B cell (primary cell): Measurements from ENCODE around the gene AURKAIP1. TPM values are rescaled to one million over a fixed set of nuclear protein-coding genes. Genes with fewer than 3 reads are reported as not detected.

Experiments
- ATAC-seq: fragments of 200-7000 bp; cut with Tn5 transposase; one replicate; pipeline ENCODE4 v1.10.0; 2021; ENCODE audit warnings: low read depth, mild to moderate bottlenecking, moderate number of reproducible peaks, moderate library complexity
- CTCF ChIA-PET: fragments of 350-600 bp; sonication (Branson Sonifier 250); formaldehyde crosslinking; loops from one replicate; lab custom pipeline; 2021; ENCODE audit warnings: antibody characterized with exemption, inconsistent platforms; lab: Charles Lee
- POLR2A ChIA-PET: fragments of 350-600 bp; sonication (Branson Sonifier 250); formaldehyde crosslinking; loops from one replicate; lab custom pipeline; 2021; ENCODE audit warnings: antibody characterized with exemption; lab: Charles Lee
- DNase-seq: peaks from one replicate; pipeline ENCODE4 v3.0.0; 2013
- H2AFZ ChIP-seq: 2 replicates; pipeline ENCODE4 v1.6.1; 2012; ENCODE audit warnings: mild to moderate bottlenecking, low read depth, low read length; ENCODE audit not compliant: insufficient read depth, poor library complexity, severe bottlenecking
- H3K27ac ChIP-seq, 2 donors: 1 replicate in 1 of 2; 2 replicates in 1 of 2; pipeline ENCODE4 v1.5.1; 2012 to 2013; ENCODE audit warnings: low read length in 2 of 2, mild to moderate bottlenecking in 2 of 2, moderate library complexity in 1 of 2
- H3K27me3 ChIP-seq, 4 experiments: fragments of 200-600 bp in 1 of 4; sonication (generic) in 1 of 4; replicated peaks in 1 of 4; 1 replicate in 2 of 4; 2 replicates in 2 of 4; pipeline versions ENCODE4 v1.6.1 to v1.7.0; 2013 to 2016; ENCODE audit warnings: low read length in 3 of 4, mild to moderate bottlenecking in 2 of 4, mixed read lengths in 1 of 4, moderate library complexity in 1 of 4; ENCODE audit not compliant: insufficient read depth in 4 of 4, control insufficient read depth in 3 of 4; ENCODE audit errors: control extremely low read depth in 1 of 4
- H3K36me3 ChIP-seq, 2 experiments: replicated peaks in 1 of 2; 1 replicate in 1 of 2; 2 replicates in 1 of 2; pipeline versions ENCODE4 v1.6.1 to v1.7.1; 2013; ENCODE audit warnings: low read length in 1 of 2; ENCODE audit not compliant: insufficient read depth in 2 of 2, control insufficient read depth in 1 of 2; ENCODE audit errors: control extremely low read depth in 1 of 2, extremely low read depth in 1 of 2
- H3K4me1 ChIP-seq, 2 donors: fragments of 200-600 bp in 1 of 2; sonication (generic) in 1 of 2; 1 replicate in 1 of 2; 2 replicates in 1 of 2; pipeline versions ENCODE4 v1.5.1 to v1.6.1; 2013 to 2017; ENCODE audit warnings: low read length in 2 of 2; ENCODE audit not compliant: control insufficient read depth in 2 of 2, insufficient read depth in 2 of 2
- H3K4me2 ChIP-seq: replicated peaks from 2 replicates; pipeline ENCODE3; 2012; ENCODE audit warnings: mild to moderate bottlenecking, low read depth, low read length; ENCODE audit not compliant: poor library complexity, severe bottlenecking
- H3K4me3 ChIP-seq, 5 experiments: fragments of 200-600 bp in 1 of 5; sonication (generic) in 1 of 5; 1 replicate in 3 of 5; 2 replicates in 2 of 5; pipeline versions ENCODE4 v1.5.1 to v1.7.0; 2011 to 2016; ENCODE audit warnings: low read length in 4 of 5, mild to moderate bottlenecking in 4 of 5, low read depth in 2 of 5, control low read depth in 1 of 5, moderate library complexity in 1 of 5; ENCODE audit not compliant: insufficient read depth in 1 of 5; ENCODE audit errors: control extremely low read depth in 1 of 5, extremely low read depth in 1 of 5
- H3K79me2 ChIP-seq: fragments of 200-600 bp; sonication (generic); one replicate; pipeline ENCODE4 v1.6.0; 2016; ENCODE audit warnings: low read length; ENCODE audit not compliant: control insufficient read depth, insufficient read depth
- H3K9ac ChIP-seq: fragments of 200-600 bp; sonication (generic); 2 replicates; pipeline ENCODE4 v1.6.1; 2017; ENCODE audit warnings: mild to moderate bottlenecking, low read length, moderate library complexity
- H3K9me3 ChIP-seq, 3 donors: one replicate each; pipeline versions ENCODE4 v1.6.1 to v1.7.1; 2013; ENCODE audit warnings: low read length in 2 of 3; ENCODE audit not compliant: control insufficient read depth in 2 of 3, insufficient read depth in 1 of 3; ENCODE audit errors: control extremely low read depth in 1 of 3
- H4K20me1 ChIP-seq: 2 replicates; pipeline ENCODE4 v1.6.0; 2012; ENCODE audit warnings: mild to moderate bottlenecking, low read length; ENCODE audit not compliant: insufficient read depth, control insufficient read depth, poor library complexity, severe bottlenecking
- H3K27ac Mint-ChIP-seq: one replicate; pipeline ENCODE4 v1.8.0; 2021; ENCODE audit warnings: mixed read lengths
- H3K27me3 Mint-ChIP-seq: one replicate; pipeline ENCODE4 v1.8.0; 2021; ENCODE audit warnings: mixed read lengths
- H3K4me1 Mint-ChIP-seq: one replicate; pipeline ENCODE4 v1.8.0; 2021; ENCODE audit warnings: mixed read lengths
- H3K4me3 Mint-ChIP-seq: one replicate; pipeline ENCODE4 v1.8.0; 2021; ENCODE audit warnings: mixed read lengths
- H3K9me3 Mint-ChIP-seq: one replicate; pipeline ENCODE4 v1.8.0; 2022; ENCODE audit warnings: mixed read lengths; ENCODE audit not compliant: insufficient read depth
- CTCF ChIP-seq: fragments of 200-600 bp; IDR thresholded peaks from one replicate; pipeline ENCODE4 v1.8.0; 2022; ENCODE audit warnings: antibody characterized with exemption, mild to moderate bottlenecking
- EZH2 ChIP-seq: IDR thresholded peaks from 2 replicates; pipeline ENCODE4 v1.6.1; 2012; ENCODE audit warnings: borderline replicate concordance, low read depth, mild to moderate bottlenecking, moderate library complexity, low read length; ENCODE audit not compliant: insufficient read depth, poor library complexity, severe bottlenecking
- WGBS: methylation state at CpG from one replicate; pipeline ENCODE4 v1.1.5; 2013; ENCODE audit warnings: missing lambda C conversion rate; ENCODE audit not compliant: insufficient coverage; 5-methylcytosine and 5-hydroxymethylcytosine counted together
- intact Hi-C: fragments of 100-400 bp; cut with micrococcal nuclease; formaldehyde crosslinking; loops from one replicate; pipeline ENCODE4 v1.10.0; 2022
- polyA plus RNA-seq: library from polyadenylated mRNA; depleted of rRNA; stranded (reverse); fragments of >200 nt; gene quantifications from 2 replicates; pipeline ENCODE4 v1.2.3, GENCODE V29; 2012
- total RNA-seq, 2 donors: library from RNA; stranded (reverse); fragments of 120-200 nt in 1 of 2; gene quantifications; 1 replicate in 1 of 2; 2 replicates in 1 of 2; pipeline versions ENCODE4 v1.2.3 to v1.2.4, GENCODE V29; 2013 to 2022

The AURKAIP1 gene
- total and polyA plus RNA-seq, 2 donors (not counting 1 experiment from before 2014, with no cell fraction given) = 61.1 to 61.7 TPM

- H3K9me3 ChIP-seq = no peaks in the 10 kb centered on the region
- DNase-seq = no peak
- TF ChIP-seq CTCF (no peak), EZH2 (no peak)
- no peaks in the 10 kb centered on the region for H3K27me3 ChIP-seq
- Mint-ChIP-seq H3K27ac (no peak overlapping the region), H3K27me3 (no peaks in the 10 kb centered on the region), H3K4me1 (no peaks in the 10 kb centered on the region), H3K4me3 (no peak overlapping the region), H3K9me3 (no peaks in the 10 kb centered on the region)
- no peak overlapping the region for H3K4me2 ChIP-seq
- CTCF ChIA-PET = no interaction called here
- H2AFZ ChIP-seq = no peak overlapping the region
- H3K79me2 ChIP-seq = peaks cover 27% of the 10 kb centered on the region
- no peaks in the 10 kb centered on the region for H3K4me1 ChIP-seq
- no peak overlapping the region for H3K4me3 ChIP-seq
- H4K20me1 ChIP-seq = peaks cover 44% of the 10 kb centered on the region
- POLR2A ChIA-PET = no interaction called here
- H3K9ac ChIP-seq = no peak overlapping the region
- WGBS = 97% methylated on average over 5 of the region's 16 CpGs
- H3K27ac ChIP-seq = no peak overlapping the region
- intact Hi-C loops = no loop called here
- ATAC-seq = no peak
- peaks cover 15 to 74% of the 10 kb centered on the region in 2 experiments for H3K36me3 ChIP-seq
Measured at GRCh38 chr1:1388078-1388472, 13.1 kb upstream of the AURKAIP1 start.

- CTCF ChIA-PET = interaction anchor here (1.7 kb wide), 1 partner anchor 11 kb away, joined by 4 read pairs; the partner anchor contains the start of gene CCNL2
- Histone ChIP-seq H3K27me3 (no peaks in the 10 kb centered on the region), H3K4me1 (no peaks in the 10 kb centered on the region), H3K27ac (no peak overlapping the region), H3K79me2 (peaks cover 20% of the 10 kb centered on the region), H3K4me2 (no peak overlapping the region), H3K36me3 (peaks cover 15 to 68% of the 10 kb centered on the region in 2 experiments), H3K4me3 (no peak overlapping the region), H3K9ac (no peak overlapping the region), H2AFZ (no peak overlapping the region), H3K9me3 (no peaks in the 10 kb centered on the region), H4K20me1 (peaks cover 37% of the 10 kb centered on the region)
- POLR2A ChIA-PET = no interaction called here
- WGBS = 97% methylated on average over 49 of the region's 50 CpGs
- DNase-seq (no peak), ATAC-seq (no peak)
- Mint-ChIP-seq H3K27ac (no peak overlapping the region), H3K9me3 (no peaks in the 10 kb centered on the region), H3K4me1 (no peaks in the 10 kb centered on the region), H3K4me3 (no peak overlapping the region), H3K27me3 (no peaks in the 10 kb centered on the region)
- intact Hi-C loops = no loop called here
- no peak for TF ChIP-seq CTCF
- no peak for TF ChIP-seq EZH2
Measured at GRCh38 chr1:1387098-1388077, 12.4 kb upstream of the AURKAIP1 start.
